HepG2 (cell line): ENCODE results near the gene FOXR1. TPM values are rescaled to one million over a fixed set of nuclear protein-coding genes. Genes with fewer than 3 reads are reported as not detected.
A peak's percentile ranks its signal among the peaks of the same experiment; 100 is the strongest.

ENCODE experiments used
- E2F2 ChIP-seq: sonication (generic); formaldehyde crosslinking; IDR thresholded peaks from 2 replicates; pipeline ENCODE4 v1.4.0; 2020; ENCODE audit warnings: missing genetic modification reagents, borderline replicate concordance
- FIP1L1 ChIP-seq: fragments of 200-400 bp; formaldehyde crosslinking; IDR thresholded peaks from 2 replicates; pipeline ENCODE4 v1.6.1; 2018; ENCODE audit warnings: low read depth, mild to moderate bottlenecking, low read length, moderate library complexity, borderline replicate concordance; ENCODE audit not compliant: insufficient read depth
- GLMP ChIP-seq: sonication (generic); formaldehyde crosslinking; IDR thresholded peaks from 2 replicates; pipeline ENCODE4 v1.9.0; 2021; ENCODE audit warnings: missing genetic modification reagents, mild to moderate bottlenecking, borderline replicate concordance
- HBP1 ChIP-seq: IDR thresholded peaks from 2 replicates; pipeline ENCODE4 v1.6.1; 2016; ENCODE audit warnings: low read depth, control low read depth
- JUND ChIP-seq: sonication (generic); formaldehyde crosslinking; IDR thresholded peaks from 2 replicates; pipeline ENCODE4 v1.8.0; 2022; ENCODE audit warnings: mild to moderate bottlenecking, missing genetic modification reagents
- KLF12 ChIP-seq: sonication (generic); formaldehyde crosslinking; IDR thresholded peaks from 2 replicates; pipeline ENCODE4 v1.4.0; 2020; ENCODE audit warnings: missing genetic modification reagents, borderline replicate concordance
- PHF20 ChIP-seq: sonication (generic); formaldehyde crosslinking; IDR thresholded peaks from 2 replicates; pipeline ENCODE4 v1.5.0; 2020; ENCODE audit warnings: mild to moderate bottlenecking, missing genetic modification reagents
- TBL1XR1 ChIP-seq: fragments of 150-350 bp; IDR thresholded peaks from 2 replicates; pipeline ENCODE4 v1.6.1; 2014; ENCODE audit warnings: borderline replicate concordance, low read length; ENCODE audit not compliant: partially characterized antibody
- ZNF101 ChIP-seq: sonication (generic); formaldehyde crosslinking; IDR thresholded peaks from 2 replicates; pipeline ENCODE4 v1.4.0; 2020; ENCODE audit warnings: mild to moderate bottlenecking, low read depth, missing genetic modification reagents, borderline replicate concordance
- ZNF160 ChIP-seq: sonication (generic); formaldehyde crosslinking; IDR thresholded peaks from 2 replicates; pipeline ENCODE4 v1.8.0; 2022; ENCODE audit warnings: mild to moderate bottlenecking, inconsistent platforms, missing genetic modification reagents
- ZNF205 ChIP-seq: IDR thresholded peaks from 2 replicates; pipeline ENCODE4 v1.6.1; 2018; ENCODE audit warnings: missing biosample characterization, missing genetic modification reagents
- ZNF280D ChIP-seq: sonication (generic); formaldehyde crosslinking; IDR thresholded peaks from 2 replicates; pipeline ENCODE4 v1.5.1; 2020; ENCODE audit warnings: mild to moderate bottlenecking, missing genetic modification reagents
- ZNF281 ChIP-seq: sonication (generic); formaldehyde crosslinking; IDR thresholded peaks from 2 replicates; pipeline ENCODE4 v1.4.0; 2020; ENCODE audit warnings: missing genetic modification reagents, borderline replicate concordance
- ZNF550 ChIP-seq: sonication (generic); formaldehyde crosslinking; IDR thresholded peaks from 2 replicates; pipeline ENCODE4 v1.4.0; 2020; ENCODE audit warnings: mild to moderate bottlenecking, missing genetic modification reagents, borderline replicate concordance
- polyA plus RNA-seq, 8 experiments: library from polyadenylated mRNA; depleted of rRNA in 3 of 8; stranded (reverse) in 7 of 8; unstranded in 1 of 8; fragments of >200 nt; fragmentation: Illumina TruSeq in 4 of 8; extraction: Trizol in 4 of 8; gene quantifications; 2 replicates each; pipeline versions ENCODE4 v1.2.1 to v1.2.3, GENCODE V29; 2011 to 2016; ENCODE audit warnings: low read depth in 4 of 8, missing spikeins in 1 of 8, mixed read lengths in 1 of 8; ENCODE audit not compliant: insufficient read depth in 1 of 8
- total RNA-seq, 5 experiments: library from RNA; depleted of rRNA; stranded (reverse); fragments of >200 nt; fragmentation: Illumina TruSeq; extraction: Trizol; gene quantifications; 2 replicates each; pipeline ENCODE4 v1.2.3, GENCODE V29; 2016; ENCODE audit warnings: low read depth in 1 of 5

FOXR1 gene
- total and polyA plus RNA-seq, 2 of the 13 experiments (the other 11 are each of a cell fraction or from before 2014, with no cell fraction given), result not detected

GRCh38 chr11:119025978-119026766 lies 54.6 kb downstream of the FOXR1 start (continued):
- no peak for TF ChIP-seq KLF12 (CRISPR knock-in tag)
- TF ChIP-seq JUND (CRISPR knock-in tag), result no peak
- TF ChIP-seq PHF20 (CRISPR knock-in tag), result no peak
- no peak for TF ChIP-seq HBP1
- no peak for TF ChIP-seq ZNF101 (CRISPR knock-in tag)
- TF ChIP-seq ZNF160 (CRISPR knock-in tag), result no peak
- TF ChIP-seq ZNF550, result no peak
- peak; percentile 51; the same call in 1 of the 2 replicates for TF ChIP-seq ZNF281
- no peak for TF ChIP-seq FIP1L1
- TF ChIP-seq ZNF280D (CRISPR knock-in tag), result no peak
- no peak for TF ChIP-seq TBL1XR1
- no peak for TF ChIP-seq GLMP (CRISPR knock-in tag)
- no peak for TF ChIP-seq ZNF205 (CRISPR knock-in tag)
- no peak for TF ChIP-seq E2F2
